ENCODE data around the gene PRDM11. TPM values are rescaled to one million over a fixed set of nuclear protein-coding genes. Genes with fewer than 3 reads are reported as not detected.

Gene PRDM11
- total and polyA plus RNA-seq, 8 donors: 13.6 to 29.6 (median 21.4) TPM

- H3K36me3 ChIP-seq: no peaks in the 10 kb centered on the region
- TF ChIP-seq CTCF (IDR thresholded peaks at IDR 0.05): no peak
- intact Hi-C loops (cut with DNase I): loop anchor here in 1 of 2 donors (10.0 kb wide), 1 partner anchor 351 kb away; no protein-coding TSS in a partner anchor
- H3K9me3 ChIP-seq: no peaks in the 10 kb centered on the region
- peaks cover 0 to 10% of the 10 kb centered on the region in 2 donors for H3K27me3 ChIP-seq
- ATAC-seq (no peak), DNase-seq (no peak)
- no peak overlapping the region for H3K27ac ChIP-seq
- no peak overlapping the region for H3K4me3 ChIP-seq
- H3K4me1 ChIP-seq: no peaks in the 10 kb centered on the region
Observed at GRCh38 chr11:45275828-45276227, 129.4 kb downstream of the PRDM11 start.

GRCh38 chr11:45278714-45279113, 132.3 kb downstream of the PRDM11 start:
- no peaks in the 10 kb centered on the region for H3K9me3 ChIP-seq
- TF ChIP-seq CTCF (IDR thresholded peaks at IDR 0.05): no peak
- no peak overlapping the region for H3K4me3 ChIP-seq
- H3K27ac ChIP-seq: no peak overlapping the region
- no peak for DNase-seq
- H3K36me3 ChIP-seq: no peaks in the 10 kb centered on the region
- H3K27me3 ChIP-seq: peaks cover 0 to 26% of the 10 kb centered on the region in 2 donors
- intact Hi-C loops (cut with DNase I): loop anchor here in 1 of 2 donors (10.0 kb wide), 1 partner anchor 354 kb away; no protein-coding TSS in a partner anchor
- H3K4me1 ChIP-seq: no peaks in the 10 kb centered on the region
- ATAC-seq: no peak

- Histone ChIP-seq H3K36me3 (no peaks in the 10 kb centered on the region), H3K27ac (no peak overlapping the region), H3K4me1 (no peaks in the 10 kb centered on the region), H3K27me3 (peaks cover under 1 to 36% of the 10 kb centered on the region in 2 donors), H3K4me3 (no peak overlapping the region), H3K9me3 (no peaks in the 10 kb centered on the region)
- TF ChIP-seq CTCF (IDR thresholded peaks at IDR 0.05): no peak
- intact Hi-C loops (cut with DNase I): loop anchor here in 1 of 2 donors (10.0 kb wide), 1 partner anchor 355 kb away; no protein-coding TSS in a partner anchor
- ATAC-seq (no peak), DNase-seq (no peak)
Observed at GRCh38 chr11:45279645-45280044, 133.2 kb downstream of the PRDM11 start.

- ATAC-seq: no peak
- H3K36me3 ChIP-seq: no peaks in the 10 kb centered on the region
- no peak overlapping the region for H3K27ac ChIP-seq
- DNase-seq: no peak
- intact Hi-C loops (cut with DNase I): no loop called here
- TF ChIP-seq CTCF (IDR thresholded peaks at IDR 0.05): no peak
- no peak overlapping the region for H3K4me3 ChIP-seq
- H3K27me3 ChIP-seq: peaks cover 7 to 44% of the 10 kb centered on the region in 2 donors
- H3K9me3 ChIP-seq: no peaks in the 10 kb centered on the region
- H3K4me1 ChIP-seq: no peaks in the 10 kb centered on the region
Observed at GRCh38 chr11:45280449-45280848, 134.0 kb downstream of the PRDM11 start.

GRCh38 chr11:45282081-45282480, 135.6 kb downstream of the PRDM11 start:
- Histone ChIP-seq H3K27ac (no peak overlapping the region), H3K4me3 (no peak overlapping the region), H3K27me3 (peaks cover 20 to 60% of the 10 kb centered on the region in 2 donors), H3K36me3 (no peaks in the 10 kb centered on the region), H3K9me3 (no peaks in the 10 kb centered on the region), H3K4me1 (no peaks in the 10 kb centered on the region)
- intact Hi-C loops (cut with DNase I): no loop called here
- peak; percentile 39 for ATAC-seq
- TF ChIP-seq CTCF (IDR thresholded peaks at IDR 0.05): no peak
- DNase-seq: no peak

Other genes starting within 250 kb of the PRDM11 start
- gene TP53I11, start 195.8 kb upstream of the PRDM11 start, total RNA-seq: 10 to 100 TPM; 88.9 to 95.5 TPM
- gene TP53I11, start 195.8 kb upstream of the PRDM11 start, polyA plus RNA-seq (ENCODE audit: insufficient read length in 6 of 6): 10 to 100 TPM; 45.7 to 64.0 (median 53.9) TPM
- under 1 TPM; 0.21 to 0.32 TPM for gene SYT13, start 139.7 kb downstream of the PRDM11 start, total RNA-seq
- 1 to 10 TPM; 3.9 to 5.5 (median 4.6) TPM for gene SYT13, start 139.7 kb downstream of the PRDM11 start, polyA plus RNA-seq (ENCODE audit: insufficient read length in 6 of 6)

Measured in left lung (tissue), 10 donors.